OCI-LY7 (cell line): ENCODE results near the gene CRADD. TPM values are rescaled to one million over a fixed set of nuclear protein-coding genes. Genes with fewer than 3 reads are reported as not detected.

ENCODE experiments used
- Bru-seq: library from RNA; stranded (reverse); fragments of 400-500 nt; gene quantifications from one replicate; lab custom pipeline; 2021; lab: Mats Ljungman, UMichigan
- BruChase-seq, 2 experiments: library from RNA; stranded (reverse); fragments of 400-500 nt; gene quantifications; one replicate each; lab custom pipeline; 2021; lab: Mats Ljungman, UMichigan
- BruUV-seq: library from RNA; stranded (reverse); fragments of 400-500 nt; replicated peaks from 2 replicates; lab custom pipeline; 2021; lab: Mats Ljungman, UMichigan
- CTCF ChIA-PET: fragments of 300-600 bp; sonication (Branson Sonifier 250); formaldehyde crosslinking; loops from one replicate; lab custom pipeline; 2022; ENCODE audit warnings: antibody characterized with exemption; ENCODE audit not compliant: unreplicated experiment; lab: Charles Lee
- POLR2A ChIA-PET: fragments of 300-600 bp; sonication (Branson Sonifier 250); formaldehyde crosslinking; loops from one replicate; lab custom pipeline; 2022; ENCODE audit warnings: antibody characterized with exemption; lab: Charles Lee
- DNase-seq: peaks from one replicate; pipeline ENCODE4 v3.0.0-alpha.2; 2015; ENCODE audit warnings: low spot score
- H2AFZ ChIP-seq: fragments of 200-600 bp; sonication (generic), shearing (Covaris generic); 2 replicates; pipeline ENCODE4 v1.6.1; 2014; ENCODE audit warnings: mild to moderate bottlenecking, antibody characterized with exemption, low read length, moderate library complexity
- H3K27ac ChIP-seq: fragments of 200-600 bp; sonication (generic); 2 replicates; pipeline ENCODE4 v1.5.1; 2014; ENCODE audit warnings: mixed run types, low read depth, mild to moderate bottlenecking, moderate library complexity, low read length, inconsistent platforms; ENCODE audit not compliant: poor library complexity, severe bottlenecking
- H3K36me3 ChIP-seq: fragments of 200-600 bp; sonication (generic); 2 replicates; pipeline ENCODE4 v1.6.1; 2014; ENCODE audit warnings: mild to moderate bottlenecking, antibody characterized with exemption, low read length, moderate library complexity, mixed read lengths; ENCODE audit not compliant: insufficient read depth
- H3K4me1 ChIP-seq: fragments of 200-600 bp; sonication (generic); 2 replicates; pipeline ENCODE4 v1.5.1; 2014; ENCODE audit warnings: mild to moderate bottlenecking, low read length; ENCODE audit not compliant: insufficient read depth, poor library complexity, severe bottlenecking
- H3K4me2 ChIP-seq: fragments of 200-600 bp; sonication (generic); 2 replicates; pipeline ENCODE4 v1.6.1; 2014; ENCODE audit warnings: mild to moderate bottlenecking, low read length
- H3K4me3 ChIP-seq: fragments of 200-600 bp; sonication (generic); 2 replicates; pipeline ENCODE4 v1.5.1; 2014; ENCODE audit warnings: mild to moderate bottlenecking, low read depth, low read length; ENCODE audit not compliant: poor library complexity, severe bottlenecking
- H3K79me2 ChIP-seq: fragments of 200-600 bp; sonication (generic); 2 replicates; pipeline ENCODE4 v1.6.1; 2016; ENCODE audit warnings: low read depth, mild to moderate bottlenecking, low read length, moderate library complexity, mixed read lengths; ENCODE audit not compliant: insufficient read depth
- H3K9me2 ChIP-seq: fragments of 200-600 bp; sonication (generic); 2 replicates; pipeline ENCODE4 v1.6.1; 2016; ENCODE audit warnings: mild to moderate bottlenecking, low read length, mixed read lengths; ENCODE audit not compliant: insufficient read depth
- H3K9me3 ChIP-seq: fragments of 200-600 bp; sonication (generic); 2 replicates; pipeline ENCODE4 v1.6.1; 2014; ENCODE audit warnings: mild to moderate bottlenecking, mixed run types, low read length, mixed read lengths
- H4K20me1 ChIP-seq: fragments of 200-600 bp; sonication (generic); 2 replicates; pipeline ENCODE4 v1.6.1; 2014; ENCODE audit warnings: mild to moderate bottlenecking, antibody characterized with exemption, low read length, moderate library complexity, mixed read lengths; ENCODE audit not compliant: insufficient read depth
- EZH2phosphoT487 ChIP-seq: fragments of 200-600 bp; sonication (generic); IDR thresholded peaks from 2 replicates; pipeline ENCODE4 v1.6.1; 2018; ENCODE audit warnings: low read depth, borderline replicate concordance, mild to moderate bottlenecking, mixed run types, antibody characterized with exemption, low read length, moderate library complexity, mixed read lengths
- intact Hi-C: fragments of 100-400 bp; cut with micrococcal nuclease; formaldehyde crosslinking; loops from one replicate; pipeline ENCODE4 v1.10.0; 2022; ENCODE audit not compliant: unreplicated experiment
- long read RNA-seq: library from polyadenylated mRNA; stranded (forward); transcript quantifications from one replicate; pipeline ENCODE4 v2.0.0, GENCODE V29; 2022
- total RNA-seq, 2 experiments: library from RNA; depleted of rRNA in 1 of 2; stranded (reverse); fragments of >200 nt in 1 of 2; shearing (Covaris generic) in 1 of 2; gene quantifications; 2 replicates each; pipeline ENCODE4 v1.2.3, GENCODE V29; 2014 to 2022
- TF ChIP-seq, protein P1 (sequence below): fragments of 200-600 bp; sonication (generic); conservative IDR thresholded peaks from 2 replicates; pipeline ENCODE4 v1.5.1; 2014; ENCODE audit warnings: mild to moderate bottlenecking, antibody characterized with exemption, low read length, moderate library complexity, mixed read lengths

The CRADD gene
- 8.9 and 16.8 TPM in 2 replicates for total RNA-seq (2014; rRNA removed; shearing (Covaris generic))
- total RNA-seq (2022), result 7.7 and 10.5 TPM in 2 replicates
- Bru-seq, nascent RNA, result percentile 50 among the genes with signal in this experiment
- percentile 61 among the genes with signal in this experiment for BruChase-seq, experiment 1, labeled RNA remaining after a 6-hour chase
- BruChase-seq, experiment 2, labeled RNA remaining after a 2-hour chase, result percentile 59 among the genes with signal in this experiment
- long read RNA-seq, transcript CRADD-201 (3 exons, 1,169 nt), result major isoform, 10 of 10 reads
- long read RNA-seq, partial matches to known transcripts, result 0 of 10 reads
- long read RNA-seq, other reads (novel, unspliced or antisense), result 0 of 10 reads

- BruUV-seq, result TSS peak; percentile 83
- Histone ChIP-seq H3K4me1 (peaks cover 24% of the 10 kb centered on the region), H3K27ac (peak within 1 kb of the TSS; percentile 86), H3K9me2 (no peaks in the 10 kb centered on the region), H3K79me2 (no peaks in the 10 kb centered on the region), H3K4me2 (peak within 1 kb of the TSS; percentile 81), H3K4me3 (peak within 1 kb of the TSS; percentile 76), H3K9me3 (no peaks in the 10 kb centered on the region), H3K36me3 (no peaks in the 10 kb centered on the region), H4K20me1 (no peaks in the 10 kb centered on the region), H2AFZ (peak within 1 kb of the TSS; percentile 91)
- TF ChIP-seq, protein P1, sequence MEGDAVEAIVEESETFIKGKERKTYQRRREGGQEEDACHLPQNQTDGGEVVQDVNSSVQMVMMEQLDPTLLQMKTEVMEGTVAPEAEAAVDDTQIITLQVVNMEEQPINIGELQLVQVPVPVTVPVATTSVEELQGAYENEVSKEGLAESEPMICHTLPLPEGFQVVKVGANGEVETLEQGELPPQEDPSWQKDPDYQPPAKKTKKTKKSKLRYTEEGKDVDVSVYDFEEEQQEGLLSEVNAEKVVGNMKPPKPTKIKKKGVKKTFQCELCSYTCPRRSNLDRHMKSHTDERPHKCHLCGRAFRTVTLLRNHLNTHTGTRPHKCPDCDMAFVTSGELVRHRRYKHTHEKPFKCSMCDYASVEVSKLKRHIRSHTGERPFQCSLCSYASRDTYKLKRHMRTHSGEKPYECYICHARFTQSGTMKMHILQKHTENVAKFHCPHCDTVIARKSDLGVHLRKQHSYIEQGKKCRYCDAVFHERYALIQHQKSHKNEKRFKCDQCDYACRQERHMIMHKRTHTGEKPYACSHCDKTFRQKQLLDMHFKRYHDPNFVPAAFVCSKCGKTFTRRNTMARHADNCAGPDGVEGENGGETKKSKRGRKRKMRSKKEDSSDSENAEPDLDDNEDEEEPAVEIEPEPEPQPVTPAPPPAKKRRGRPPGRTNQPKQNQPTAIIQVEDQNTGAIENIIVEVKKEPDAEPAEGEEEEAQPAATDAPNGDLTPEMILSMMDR, result no peak
- no peak for TF ChIP-seq EZH2phosphoT487
- intact Hi-C loops, result loop anchor here (5.0 to 10.0 kb wide), 2 partner anchors 85 to 233 kb away; partner anchors contain the start of gene UBE2N
- ChIA-PET POLR2A (interaction anchor here (0.5 to 1.1 kb wide), 5 partner anchors 11 to 210 kb away, joined by 3 to 4 read pairs (median 3); partner anchors contain the start of gene MRPL42), CTCF (no interaction called here)
- DNase-seq, result peak; percentile 99
These were observed at the start of gene CRADD for GRCh38 chr12:93677195-93678064. Gene CRADD (plus strand): TSS chr12:93677375.

DNA sequence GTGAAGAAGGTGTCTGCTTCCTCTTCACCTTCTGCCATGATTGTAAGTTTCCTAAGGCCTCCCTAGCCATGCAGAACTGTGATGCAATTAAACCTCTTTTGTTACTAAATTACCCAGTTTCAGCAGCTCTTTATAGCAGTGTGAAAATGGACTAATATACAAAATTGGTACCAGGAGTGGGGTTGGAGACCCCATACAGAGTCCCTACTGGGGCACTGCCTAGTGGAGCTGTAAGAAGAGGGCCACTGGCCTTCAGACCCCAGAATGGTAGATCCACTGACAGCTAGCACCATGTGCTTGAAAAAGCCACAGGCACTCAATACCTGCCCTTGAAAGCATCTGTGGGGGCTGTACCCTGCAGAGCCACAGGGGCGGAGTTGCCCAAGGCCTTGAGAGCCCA lies 44.8 kb upstream of the CRADD start:
- ChIA-PET POLR2A (no interaction called here), CTCF (no interaction called here)
- Histone ChIP-seq H3K27ac (no peak overlapping the region), H3K36me3 (no peaks in the 10 kb centered on the region), H3K9me2 (no peaks in the 10 kb centered on the region), H4K20me1 (no peaks in the 10 kb centered on the region), H3K4me2 (no peak overlapping the region), H2AFZ (no peak overlapping the region), H3K4me3 (no peak overlapping the region), H3K4me1 (no peaks in the 10 kb centered on the region), H3K9me3 (no peaks in the 10 kb centered on the region), H3K79me2 (no peaks in the 10 kb centered on the region)
- BruUV-seq, result no TSS peak
- no peak for TF ChIP-seq EZH2phosphoT487
- TF ChIP-seq, protein P1, result no peak
- intact Hi-C loops, result no loop called here
- DNase-seq, result no peak
